ENCODE measurements around the gene MT1M. TPM values are rescaled to one million over a fixed set of nuclear protein-coding genes. Genes with fewer than 3 reads are reported as not detected.

The MT1M gene
- polyA plus RNA-seq, 1 donor (not counting 4 experiments of a cell fraction or from before 2014, with no cell fraction given): 0.20 TPM

DNA sequence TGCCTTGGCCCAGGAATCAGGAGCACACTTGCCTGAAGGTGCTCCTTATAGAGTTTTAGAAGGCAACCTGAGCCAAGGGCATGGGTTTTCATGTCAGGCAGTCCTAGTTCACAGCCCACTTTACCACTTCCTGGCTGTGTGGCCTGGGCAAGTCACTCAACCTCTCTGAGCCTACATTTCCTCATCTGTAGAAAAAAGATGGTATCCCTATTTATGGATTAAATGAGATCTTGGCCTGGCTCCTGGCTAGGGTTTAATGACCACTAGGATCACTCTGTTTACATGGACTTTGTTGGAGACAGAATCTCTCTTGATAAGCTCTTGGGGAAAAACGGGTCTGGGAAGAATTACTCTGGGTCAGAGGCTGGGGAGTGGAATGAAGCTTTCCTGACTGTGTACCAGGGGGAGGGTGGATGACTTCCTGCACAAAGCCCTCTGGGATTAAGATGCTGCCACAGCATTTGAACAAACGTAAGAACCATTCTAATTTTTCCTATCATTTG, 21.8 kb upstream of the MT1M start:
- Histone ChIP-seq H3K36me3 (ENCODE audit: control insufficient read depth in 2 of 2, extremely low read depth in 1 of 2, insufficient read depth in 2 of 2, low read length in 2 of 2) (no peaks in the 10 kb centered on the region), H3K4me3 (ENCODE audit: control insufficient read depth in 2 of 3, extremely low read depth in 1 of 3, insufficient read depth in 2 of 3, low read depth in 1 of 3, low read length in 3 of 3) (peak overlapping the region; percentile 46 to 92 (median 86)), H4K20me1 (ENCODE audit: control insufficient read depth, extremely low read depth, insufficient read depth, low read length) (no peaks in the 10 kb centered on the region), H3K9me1 (ENCODE audit: control insufficient read depth, extremely low read depth, insufficient read depth, low read length) (no peaks in the 10 kb centered on the region), H3K9ac (ENCODE audit: control insufficient read depth, extremely low read depth, insufficient read depth, low read length) (peak overlapping the region; percentile 78), H3K4me2 (ENCODE audit: control insufficient read depth, extremely low read depth, insufficient read depth, low read depth, low read length) (peak overlapping the region; percentile 95), H3K9me3 (ENCODE audit: control insufficient read depth, low read depth, low read length) (no peaks in the 10 kb centered on the region), H2AFZ (ENCODE audit: control insufficient read depth, low read length) (no peak overlapping the region), H3K27ac (ENCODE audit: control insufficient read depth, insufficient read depth, low read length) (peak overlapping the region; percentile 95), H3K27me3 (ENCODE audit: control insufficient read depth, extremely low read depth, insufficient read depth, low read length) (no peaks in the 10 kb centered on the region), H3K79me2 (ENCODE audit: control insufficient read depth, insufficient read depth, low read length) (no peaks in the 10 kb centered on the region), H3K4me1 (ENCODE audit: control insufficient read depth, extremely low read depth, insufficient read depth, low read length) (peaks cover 76% of the 10 kb centered on the region)
- no peak for TF ChIP-seq EZH2 (IDR thresholded peaks at IDR 0.05; ENCODE audit: low read length)
- TF ChIP-seq, protein P1, sequence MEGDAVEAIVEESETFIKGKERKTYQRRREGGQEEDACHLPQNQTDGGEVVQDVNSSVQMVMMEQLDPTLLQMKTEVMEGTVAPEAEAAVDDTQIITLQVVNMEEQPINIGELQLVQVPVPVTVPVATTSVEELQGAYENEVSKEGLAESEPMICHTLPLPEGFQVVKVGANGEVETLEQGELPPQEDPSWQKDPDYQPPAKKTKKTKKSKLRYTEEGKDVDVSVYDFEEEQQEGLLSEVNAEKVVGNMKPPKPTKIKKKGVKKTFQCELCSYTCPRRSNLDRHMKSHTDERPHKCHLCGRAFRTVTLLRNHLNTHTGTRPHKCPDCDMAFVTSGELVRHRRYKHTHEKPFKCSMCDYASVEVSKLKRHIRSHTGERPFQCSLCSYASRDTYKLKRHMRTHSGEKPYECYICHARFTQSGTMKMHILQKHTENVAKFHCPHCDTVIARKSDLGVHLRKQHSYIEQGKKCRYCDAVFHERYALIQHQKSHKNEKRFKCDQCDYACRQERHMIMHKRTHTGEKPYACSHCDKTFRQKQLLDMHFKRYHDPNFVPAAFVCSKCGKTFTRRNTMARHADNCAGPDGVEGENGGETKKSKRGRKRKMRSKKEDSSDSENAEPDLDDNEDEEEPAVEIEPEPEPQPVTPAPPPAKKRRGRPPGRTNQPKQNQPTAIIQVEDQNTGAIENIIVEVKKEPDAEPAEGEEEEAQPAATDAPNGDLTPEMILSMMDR (optimal IDR thresholded peaks at IDR 0.05 in 1 of 3, IDR thresholded peaks at IDR 0.05 in 1 of 3, conservative IDR thresholded peaks at IDR 0.05 in 1 of 3; ENCODE audit: extremely low read depth in 1 of 3, insufficient read depth in 2 of 3, low read length in 3 of 3): no peak
- DNase-seq (ENCODE audit: low read depth, low spot score) (no peak), FAIRE-seq (no peak)
- dilution Hi-C loops (cut with MboI; ENCODE audit: extremely low pct_ligation_motif_present, low sequenced_read_pairs): no loop called here

DNA sequence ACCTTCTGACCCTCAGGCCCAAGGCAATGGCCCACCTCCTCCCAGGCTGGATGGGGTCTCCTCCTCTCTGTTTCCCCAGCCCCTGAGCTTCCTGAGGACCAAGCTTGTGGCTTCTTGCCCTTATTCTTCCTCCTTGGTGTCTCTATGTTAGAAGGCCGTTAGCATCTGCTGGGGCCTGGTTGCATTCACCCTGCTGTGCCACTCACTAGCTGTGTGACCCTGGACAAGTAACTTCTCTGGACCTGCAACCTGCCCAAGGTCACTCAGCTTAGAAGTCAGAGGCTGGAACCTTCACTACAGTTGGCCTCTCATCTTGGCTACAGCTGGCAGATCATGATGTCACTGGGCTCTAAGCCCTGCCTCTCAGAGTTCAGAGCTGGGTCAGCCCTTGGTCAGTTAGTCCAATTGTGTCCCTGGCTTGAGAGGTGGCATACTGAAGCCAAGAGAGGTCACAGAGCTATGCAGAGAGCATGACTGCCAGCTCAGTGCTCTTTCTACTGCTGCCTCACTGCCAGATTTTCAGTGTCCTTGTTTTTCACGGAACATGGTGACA, 21.1 kb upstream of the MT1M start:
- Histone ChIP-seq H3K27ac (ENCODE audit: control insufficient read depth, insufficient read depth, low read length) (peak overlapping the region; percentile 95), H4K20me1 (ENCODE audit: control insufficient read depth, extremely low read depth, insufficient read depth, low read length) (no peaks in the 10 kb centered on the region), H3K79me2 (ENCODE audit: control insufficient read depth, insufficient read depth, low read length) (no peaks in the 10 kb centered on the region), H3K4me1 (ENCODE audit: control insufficient read depth, extremely low read depth, insufficient read depth, low read length) (peaks cover 69% of the 10 kb centered on the region), H2AFZ (ENCODE audit: control insufficient read depth, low read length) (no peak overlapping the region), H3K9me1 (ENCODE audit: control insufficient read depth, extremely low read depth, insufficient read depth, low read length) (no peaks in the 10 kb centered on the region), H3K36me3 (ENCODE audit: control insufficient read depth in 2 of 2, extremely low read depth in 1 of 2, insufficient read depth in 2 of 2, low read length in 2 of 2) (no peaks in the 10 kb centered on the region), H3K27me3 (ENCODE audit: control insufficient read depth, extremely low read depth, insufficient read depth, low read length) (no peaks in the 10 kb centered on the region), H3K9me3 (ENCODE audit: control insufficient read depth, low read depth, low read length) (no peaks in the 10 kb centered on the region), H3K4me2 (ENCODE audit: control insufficient read depth, extremely low read depth, insufficient read depth, low read depth, low read length) (peak overlapping the region; percentile 95), H3K9ac (ENCODE audit: control insufficient read depth, extremely low read depth, insufficient read depth, low read length) (peak overlapping the region; percentile 78), H3K4me3 (ENCODE audit: control insufficient read depth in 2 of 3, extremely low read depth in 1 of 3, insufficient read depth in 2 of 3, low read depth in 1 of 3, low read length in 3 of 3) (no peak overlapping the region)
- FAIRE-seq (no peak), DNase-seq (ENCODE audit: low read depth, low spot score) (no peak)
- dilution Hi-C loops (cut with MboI; ENCODE audit: extremely low pct_ligation_motif_present, low sequenced_read_pairs): no loop called here
- TF ChIP-seq, protein P1 (optimal IDR thresholded peaks at IDR 0.05 in 1 of 3, IDR thresholded peaks at IDR 0.05 in 1 of 3, conservative IDR thresholded peaks at IDR 0.05 in 1 of 3; ENCODE audit: extremely low read depth in 1 of 3, insufficient read depth in 2 of 3, low read length in 3 of 3): no peak
- no peak for TF ChIP-seq EZH2 (IDR thresholded peaks at IDR 0.05; ENCODE audit: low read length)
